H1 (cell line): ENCODE results near the gene MMADHC. TPM values are rescaled to one million over a fixed set of nuclear protein-coding genes. Genes with fewer than 3 reads are reported as not detected.

Experiments used
- CTCF ChIA-PET: fragments of 300-600 bp; sonication (Branson Sonifier 250); formaldehyde crosslinking; loops from one replicate; lab custom pipeline; 2021; ENCODE audit not compliant: partially characterized antibody; lab: Charles Lee
- POLR2A ChIA-PET: fragments of 300-600 bp; sonication (Branson Sonifier 250); formaldehyde crosslinking; loops from one replicate; lab custom pipeline; 2021; ENCODE audit warnings: inconsistent platforms; ENCODE audit not compliant: partially characterized antibody; lab: Charles Lee
- DNase-seq, 2 experiments: peaks; one replicate each; pipeline versions ENCODE4 v3.0.0 to v3.0.0-alpha.2; 2010 to 2022; ENCODE audit warnings: low spot score in 2 of 2, low read depth in 1 of 2, mixed read lengths in 1 of 2
- FAIRE-seq: peaks from 2 replicates; lab custom pipeline; 2011; peaks lifted over from hg19 to GRCh38; lab: Jason Lieb, UNC
- H2AFZ ChIP-seq: 2 replicates; pipeline ENCODE4 v1.8.1; 2012; ENCODE audit warnings: low read length, inconsistent platforms
- H2AK5ac ChIP-seq: 2 replicates; pipeline ENCODE4 v1.6.1; 2013; ENCODE audit warnings: low read depth, low read length
- H2BK120ac ChIP-seq: replicated peaks from 2 replicates; pipeline ENCODE3; 2013; ENCODE audit warnings: low read depth, low read length, inconsistent platforms
- H2BK12ac ChIP-seq: 2 replicates; pipeline ENCODE4 v1.6.1; 2013; ENCODE audit warnings: low read depth, low read length
- H2BK15ac ChIP-seq: 2 replicates; pipeline ENCODE4 v1.6.1; 2013; ENCODE audit warnings: low read length
- H2BK20ac ChIP-seq: 2 replicates; pipeline ENCODE4 v1.6.1; 2013; ENCODE audit warnings: low read length
- H2BK5ac ChIP-seq: 2 replicates; pipeline ENCODE4 v1.6.1; 2013; ENCODE audit warnings: low read depth, low read length
- H3K14ac ChIP-seq: 2 replicates; pipeline ENCODE4 v1.6.1; 2013; ENCODE audit warnings: inconsistent platforms; ENCODE audit not compliant: insufficient read length
- H3K18ac ChIP-seq: 2 replicates; pipeline ENCODE4 v1.6.1; 2013; ENCODE audit warnings: low read length; ENCODE audit errors: extremely low read depth
- H3K23ac ChIP-seq: 2 replicates; pipeline ENCODE4 v1.6.1; 2013; ENCODE audit warnings: inconsistent platforms; ENCODE audit not compliant: insufficient read length
- H3K23me2 ChIP-seq: 2 replicates; pipeline ENCODE4 v1.6.1; 2013; ENCODE audit warnings: low read depth, low read length
- H3K27ac ChIP-seq: 2 replicates; pipeline ENCODE4 v1.6.1; 2011; ENCODE audit warnings: low read depth, low read length, inconsistent platforms
- H3K27me3 ChIP-seq, 4 experiments: replicated peaks in 1 of 4; 1 replicate in 1 of 4; 2 replicates in 3 of 4; pipeline versions ENCODE4 v1.6.1 to v1.8.1; 2011 to 2013; ENCODE audit warnings: low read length in 3 of 4, mild to moderate bottlenecking in 3 of 4, inconsistent platforms in 2 of 4, mixed read lengths in 2 of 4, moderate library complexity in 1 of 4; ENCODE audit not compliant: control insufficient read depth in 3 of 4, insufficient read depth in 3 of 4; ENCODE audit errors: extremely low read depth in 1 of 4
- H3K36me3 ChIP-seq, 4 experiments: 2 replicates each; pipeline versions ENCODE4 v1.6.1 to v1.8.1; 2011 to 2013; ENCODE audit warnings: mild to moderate bottlenecking in 4 of 4, low read length in 3 of 4, moderate library complexity in 2 of 4, control low read depth in 1 of 4, inconsistent platforms in 1 of 4; ENCODE audit not compliant: insufficient read depth in 4 of 4, control insufficient read depth in 2 of 4
- H3K4ac ChIP-seq: replicated peaks from 2 replicates; pipeline ENCODE3; 2013; ENCODE audit warnings: low read length, low read depth, mixed read lengths, inconsistent platforms; ENCODE audit not compliant: insufficient read length
- H3K4me1 ChIP-seq, 4 experiments: replicated peaks in 1 of 4; 1 replicate in 1 of 4; 2 replicates in 3 of 4; pipeline versions ENCODE4 v1.6.1 to v1.8.1; 2011 to 2013; ENCODE audit warnings: low read length in 3 of 4, inconsistent platforms in 2 of 4, mixed read lengths in 1 of 4; ENCODE audit not compliant: insufficient read depth in 4 of 4, control insufficient read depth in 3 of 4
- H3K4me2 ChIP-seq, 2 experiments: 2 replicates each; pipeline versions ENCODE4 v1.6.1 to v1.8.1; 2011 to 2013; ENCODE audit warnings: low read depth in 2 of 2, low read length in 2 of 2, control low read depth in 1 of 2, inconsistent platforms in 1 of 2, mild to moderate bottlenecking in 1 of 2; ENCODE audit not compliant: insufficient read depth in 1 of 2
- H3K4me3 ChIP-seq, 4 experiments: fragments of 200-600, 300-600 bp in 1 of 4; sonication (generic), shearing (Covaris generic), sonication (Bioruptor Twin) in 1 of 4; 2 replicates each; pipeline versions ENCODE4 v1.5.1 to v1.8.1; 2011 to 2016; ENCODE audit warnings: low read length in 4 of 4, low read depth in 3 of 4, control low read depth in 2 of 4, inconsistent platforms in 2 of 4, mild to moderate bottlenecking in 2 of 4, mixed read lengths in 1 of 4, moderate library complexity in 1 of 4; ENCODE audit not compliant: insufficient read depth in 2 of 4; ENCODE audit errors: extremely low read depth in 1 of 4
- H3K56ac ChIP-seq: replicated peaks from 2 replicates; pipeline ENCODE3; 2013; ENCODE audit warnings: low read depth, mild to moderate bottlenecking, mixed read lengths, low read length, inconsistent platforms; ENCODE audit not compliant: insufficient read length
- H3K79me1 ChIP-seq: 2 replicates; pipeline ENCODE4 v1.6.1; 2013; ENCODE audit warnings: low read depth, low read length, control low read depth
- H3K79me2 ChIP-seq, 2 experiments: 2 replicates each; pipeline versions ENCODE4 v1.6.1 to v1.8.1; 2012 to 2013; ENCODE audit warnings: low read length in 2 of 2, mild to moderate bottlenecking in 2 of 2, inconsistent platforms in 1 of 2; ENCODE audit not compliant: insufficient read depth in 2 of 2, control insufficient read depth in 1 of 2
- H3K9ac ChIP-seq, 4 experiments: replicated peaks in 1 of 4; 1 replicate in 1 of 4; 2 replicates in 3 of 4; pipeline versions ENCODE4 v1.6.1 to v1.8.1; 2011 to 2013; ENCODE audit warnings: low read depth in 3 of 4, low read length in 3 of 4, control low read depth in 2 of 4, mild to moderate bottlenecking in 2 of 4, moderate library complexity in 2 of 4, inconsistent platforms in 1 of 4; ENCODE audit errors: extremely low read depth in 1 of 4
- H3K9me3 ChIP-seq, 2 experiments: 2 replicates each; pipeline versions ENCODE4 v1.6.1 to v1.8.1; 2012 to 2013; ENCODE audit warnings: mild to moderate bottlenecking in 2 of 2, moderate library complexity in 2 of 2, control low read depth in 1 of 2, inconsistent platforms in 1 of 2, low read depth in 1 of 2, low read length in 1 of 2, mixed read lengths in 1 of 2; ENCODE audit not compliant: insufficient read depth in 2 of 2
- H4K20me1 ChIP-seq, 2 experiments: replicated peaks in 1 of 2; 2 replicates each; pipeline versions ENCODE3 to v1.8.1; 2011 to 2013; ENCODE audit warnings: inconsistent platforms in 2 of 2, low read length in 2 of 2, mild to moderate bottlenecking in 1 of 2; ENCODE audit not compliant: insufficient read depth in 2 of 2, control insufficient read depth in 1 of 2
- H4K5ac ChIP-seq: 2 replicates; pipeline ENCODE4 v1.6.1; 2013; ENCODE audit warnings: low read length, low read depth, mixed read lengths, inconsistent platforms; ENCODE audit not compliant: insufficient read length
- H4K8ac ChIP-seq: 2 replicates; pipeline ENCODE4 v1.8.0; 2013; ENCODE audit warnings: mild to moderate bottlenecking, moderate library complexity, low read length, inconsistent platforms; ENCODE audit not compliant: insufficient read depth; ENCODE audit errors: extremely low read depth
- H4K91ac ChIP-seq: replicated peaks from 2 replicates; pipeline ENCODE3; 2013; ENCODE audit warnings: low read length, mixed read lengths, inconsistent platforms; ENCODE audit not compliant: insufficient read length
- ATF2 ChIP-seq: IDR thresholded peaks from 2 replicates; pipeline ENCODE4 v1.6.1; 2012; ENCODE audit warnings: low read length, inconsistent platforms
- BRCA1 ChIP-seq: IDR thresholded peaks from 2 replicates; pipeline ENCODE4 v1.6.1; 2012; ENCODE audit warnings: low read depth, low read length, improper control_type of control experiment
- CHD1 ChIP-seq: IDR thresholded peaks from 2 replicates; pipeline ENCODE4 v1.6.1; 2012; ENCODE audit warnings: low read depth, low read length, improper control_type of control experiment
- CHD2 ChIP-seq: IDR thresholded peaks from 2 replicates; pipeline ENCODE4 v1.6.1; 2012; ENCODE audit warnings: low read length, improper control_type of control experiment
- EZH2 ChIP-seq: fragments of 200-600 bp; sonication (generic); IDR thresholded peaks from 2 replicates; pipeline ENCODE4 v1.7.1; 2012; ENCODE audit warnings: low read depth, mild to moderate bottlenecking, moderate library complexity, low read length, inconsistent platforms; ENCODE audit not compliant: severe bottlenecking
- FOSL1 ChIP-seq: IDR thresholded peaks from 2 replicates; pipeline ENCODE4 v1.6.1; 2011; ENCODE audit warnings: mild to moderate bottlenecking, low read depth, low read length, moderate library complexity; ENCODE audit not compliant: insufficient read depth
- KDM1A ChIP-seq: fragments of 200-600, 300-600 bp; sonication (generic); IDR thresholded peaks from 2 replicates; pipeline ENCODE4 v1.7.1; 2016; ENCODE audit warnings: mild to moderate bottlenecking, low read length, borderline replicate concordance
- NANOG ChIP-seq: IDR thresholded peaks from 2 replicates; pipeline ENCODE4 v1.6.1; 2011; ENCODE audit warnings: low read length, low read depth, mild to moderate bottlenecking, inconsistent platforms; ENCODE audit not compliant: insufficient read depth, poor library complexity, severe bottlenecking
- POLR2A ChIP-seq, 2 experiments: IDR thresholded peaks; 1 replicate in 1 of 2; 2 replicates in 1 of 2; pipeline ENCODE4 v1.6.1; 2011; ENCODE audit warnings: low read depth in 2 of 2, low read length in 2 of 2, mild to moderate bottlenecking in 2 of 2; ENCODE audit errors: control extremely low read depth in 1 of 2
- RFX5 ChIP-seq: IDR thresholded peaks from 2 replicates; pipeline ENCODE4 v1.6.1; 2011; ENCODE audit warnings: low read depth, low read length, improper control_type of control experiment, borderline replicate concordance
- SAP30 ChIP-seq: fragments of 300-600 bp; sonication (generic); IDR thresholded peaks from 2 replicates; pipeline ENCODE4 v1.7.1; 2012; ENCODE audit warnings: low read length, moderate library complexity, mild to moderate bottlenecking, inconsistent platforms; ENCODE audit not compliant: insufficient read depth, insufficient replicate concordance
- SP4 ChIP-seq: IDR thresholded peaks from 2 replicates; pipeline ENCODE4 v1.6.1; 2012; ENCODE audit warnings: low read length, inconsistent platforms
- TAF7 ChIP-seq: optimal IDR thresholded peaks from 2 replicates; pipeline ENCODE3; 2011; ENCODE audit warnings: low read depth, mild to moderate bottlenecking, inconsistent platforms, low read length, moderate library complexity, borderline replicate concordance
- TEAD4 ChIP-seq: IDR thresholded peaks from 2 replicates; pipeline ENCODE4 v1.6.1; 2012; ENCODE audit warnings: low read depth, low read length, inconsistent platforms, mixed read lengths
- WGBS, 2 experiments: shearing (Covaris generic) in 1 of 2; methylation state at CpG; one replicate each; pipeline versions ENCODE4 v1.1.6 to v1.1.7; 2013 to 2015; ENCODE audit warnings: low lambda C conversion rate in 2 of 2, mixed read lengths in 2 of 2, inconsistent platforms in 1 of 2, low coverage in 1 of 2, missing lambda C conversion rate in 1 of 2; ENCODE audit not compliant: insufficient replicate concordance in 2 of 2, insufficient coverage in 1 of 2, insufficient read length in 1 of 2; ENCODE audit errors: extremely low coverage in 1 of 2, missing lambda C conversion rate in 1 of 2; 5-methylcytosine and 5-hydroxymethylcytosine counted together
- polyA plus RNA-seq, 7 experiments: library from polyadenylated mRNA; depleted of rRNA in 3 of 7; stranded (reverse) in 5 of 7; unstranded in 2 of 7; fragments of >200 nt in 5 of 7; fragments of 200-250 nt in 2 of 7; gene quantifications; 1 replicate in 5 of 7; 2 replicates in 1 of 7; 4 replicates in 1 of 7; pipeline versions ENCODE4 v1.2.1 to v1.2.3, GENCODE V29; 2011 to 2013; ENCODE audit warnings: missing spikeins in 2 of 7, mixed read lengths in 2 of 7
- total RNA-seq: library from RNA; stranded (reverse); fragmentation: NEBNext Ultra II Directional; extraction: Animal tissue kit (Norgen Biotek cat#: 25700); gene quantifications from 2 replicates; pipeline ENCODE4 v1.2.1, GENCODE V29; 2021

Gene MMADHC
- total and polyA plus RNA-seq, 2 of the 8 experiments (the other 6 are each of a cell fraction or from before 2014, with no cell fraction given): 61.1 to 130 TPM

- Histone ChIP-seq H3K9ac (no peak overlapping the region), H3K79me2 (no peaks in the 10 kb centered on the region), H4K20me1 (no peaks in the 10 kb centered on the region), H3K56ac (no peak overlapping the region), H2BK5ac (no peak overlapping the region), H3K4me1 (no peaks in the 10 kb centered on the region), H3K23me2 (no peaks in the 10 kb centered on the region), H3K36me3 (peaks cover 5 to 18% (median 9%) of the 10 kb centered on the region in 4 experiments; a peak in 7 of 8 replicates), H2AK5ac (no peak overlapping the region), H3K14ac (no peak overlapping the region), H2AFZ (no peak overlapping the region), H4K5ac (no peak overlapping the region), H2BK20ac (no peak overlapping the region), H3K79me1 (no peaks in the 10 kb centered on the region), H3K4me3 (no peak overlapping the region), H4K91ac (no peak overlapping the region), H3K18ac (no peak overlapping the region), H3K23ac (no peak overlapping the region), H3K9me3 (no peaks in the 10 kb centered on the region), H3K27me3 (no peaks in the 10 kb centered on the region), H4K8ac (no peak overlapping the region), H3K27ac (no peak overlapping the region), H2BK15ac (no peak overlapping the region), H3K4me2 (no peak overlapping the region), H2BK12ac (no peak overlapping the region), H3K4ac (no peak overlapping the region), H2BK120ac (no peak overlapping the region)
- 74% methylated on average over 1 of the region's 1 CpG; no CpG with 5 or more reads in 1 of the 2 experiments for WGBS, 2 experiments
- ChIA-PET POLR2A (no interaction called here), CTCF (no interaction called here)
- DNase-seq (no peak), FAIRE-seq (no peak)
- TF ChIP-seq NANOG (no peak), CHD2 (no peak), POLR2A (IDR thresholded peaks at IDR 0.05; ENCODE audit: control extremely low read depth in 1 of 2, low read depth in 2 of 2, low read length in 2 of 2) (no peak), TEAD4 (no peak), TAF7 (no peak), FOSL1 (no peak), SAP30 (no peak), KDM1A (no peak), ATF2 (no peak), RFX5 (no peak), SP4 (no peak), EZH2 (no peak), BRCA1 (no peak), CHD1 (no peak)
Observed at GRCh38 chr2:149564097-149564496, 23.5 kb downstream of the MMADHC start.
